Liver (tissue), 9 donors: ENCODE results near the gene CCM2L. TPM values are rescaled to one million over a fixed set of nuclear protein-coding genes. Genes with fewer than 3 reads are reported as not detected.

Experiments
- DNase-seq: peaks from one replicate; pipeline ENCODE4 v3.0.0-alpha.2; 2017; ENCODE audit warnings: low spot score
- H3K27ac ChIP-seq, 2 donors: one replicate each; pipeline ENCODE4 v1.7.0; 2013; ENCODE audit warnings: inconsistent platforms in 2 of 2, low read length in 2 of 2, control low read depth in 1 of 2, low read depth in 1 of 2, mild to moderate bottlenecking in 1 of 2
- H3K27me3 ChIP-seq, 4 donors: one replicate each; pipeline versions ENCODE4 v1.6.1 to v1.7.0; 2013; ENCODE audit warnings: low read length in 3 of 4, inconsistent platforms in 1 of 4, mild to moderate bottlenecking in 1 of 4, moderate library complexity in 1 of 4; ENCODE audit not compliant: control insufficient read depth in 4 of 4, insufficient read depth in 4 of 4
- H3K36me3 ChIP-seq, 4 donors: one replicate each; pipeline versions ENCODE4 v1.6.1 to v1.7.0; 2013; ENCODE audit warnings: low read length in 3 of 4, mild to moderate bottlenecking in 3 of 4, low read depth in 1 of 4, moderate library complexity in 1 of 4; ENCODE audit not compliant: control insufficient read depth in 4 of 4, insufficient read depth in 3 of 4
- H3K4me1 ChIP-seq, 4 donors: one replicate each; pipeline versions ENCODE4 v1.6.1 to v1.7.0; 2013; ENCODE audit warnings: low read length in 3 of 4, mild to moderate bottlenecking in 3 of 4, moderate library complexity in 1 of 4; ENCODE audit not compliant: control insufficient read depth in 4 of 4, insufficient read depth in 4 of 4
- H3K4me3 ChIP-seq, 3 donors: one replicate each; pipeline versions ENCODE4 v1.6.1 to v1.7.0; 2013; ENCODE audit warnings: low read length in 3 of 3, control low read depth in 1 of 3, low read depth in 1 of 3, mild to moderate bottlenecking in 1 of 3
- H3K9ac ChIP-seq, 2 donors: one replicate each; pipeline ENCODE4 v1.7.0; 2013; ENCODE audit warnings: low read length in 2 of 2, mild to moderate bottlenecking in 2 of 2, moderate library complexity in 2 of 2, control low read depth in 1 of 2, low read depth in 1 of 2
- H3K9me3 ChIP-seq, 4 donors: one replicate each; pipeline versions ENCODE4 v1.6.1 to v1.7.0; 2013; ENCODE audit warnings: low read length in 3 of 4; ENCODE audit not compliant: control insufficient read depth in 4 of 4
- EGR1 ChIP-seq, 2 donors: IDR thresholded peaks; 2 replicates each; pipeline ENCODE4 v1.6.1; 2016 to 2018; ENCODE audit warnings: antibody characterized with exemption in 2 of 2, low read depth in 2 of 2
- FOXA1 ChIP-seq: IDR thresholded peaks from 2 replicates; pipeline ENCODE4 v1.6.1; 2016; ENCODE audit warnings: antibody characterized with exemption
- FOXA2 ChIP-seq: IDR thresholded peaks from 2 replicates; pipeline ENCODE4 v1.6.1; 2016; ENCODE audit warnings: antibody characterized with exemption
- GABPA ChIP-seq, 2 donors: IDR thresholded peaks in 1 of 2; conservative IDR thresholded peaks in 1 of 2; 2 replicates each; pipeline ENCODE4 v1.6.1; 2016; ENCODE audit warnings: antibody characterized with exemption in 2 of 2, mild to moderate bottlenecking in 1 of 2, moderate library complexity in 1 of 2
- HNF4A ChIP-seq, 2 donors: conservative IDR thresholded peaks; 2 replicates each; pipeline ENCODE4 v1.6.1; 2016; ENCODE audit warnings: antibody characterized with exemption in 2 of 2, mild to moderate bottlenecking in 2 of 2
- JUND ChIP-seq, 2 donors: IDR thresholded peaks; 2 replicates each; pipeline ENCODE4 v1.6.1; 2016; ENCODE audit warnings: antibody characterized with exemption in 2 of 2
- RAD21 ChIP-seq, 2 donors: IDR thresholded peaks; 2 replicates each; pipeline ENCODE4 v1.6.1; 2016; ENCODE audit warnings: antibody characterized with exemption in 2 of 2, mild to moderate bottlenecking in 2 of 2
- RXRA ChIP-seq, 2 donors: IDR thresholded peaks; 2 replicates each; pipeline ENCODE4 v1.6.1; 2017 to 2018; ENCODE audit warnings: antibody characterized with exemption in 2 of 2, mild to moderate bottlenecking in 1 of 2
- SP1 ChIP-seq: IDR thresholded peaks from 2 replicates; pipeline ENCODE4 v1.6.1; 2018; ENCODE audit warnings: antibody characterized with exemption, mild to moderate bottlenecking
- YY1 ChIP-seq: IDR thresholded peaks from 2 replicates; pipeline ENCODE4 v1.6.1; 2016; ENCODE audit warnings: antibody characterized with exemption, mild to moderate bottlenecking
- WGBS: extraction: QIAGEN DNeasy Blood & Tissue Kit; methylation state at CpG from one replicate; pipeline ENCODE4 v1.1.7; 2013; 5-methylcytosine and 5-hydroxymethylcytosine counted together
- polyA plus RNA-seq, 2 donors: library from polyadenylated mRNA; stranded (reverse) in 1 of 2; unstranded in 1 of 2; fragments of 200-250 nt in 1 of 2; fragments of >200 nt in 1 of 2; fragmentation: Nextera tagmentation in 1 of 2; extraction: Ambion mirVana in 1 of 2; gene quantifications; one replicate each; pipeline versions ENCODE4 v1.2.1 to v1.2.3, GENCODE V29; 2013 to 2015
- total RNA-seq, 2 donors: library from RNA; depleted of rRNA; stranded (reverse); fragments of >200 nt; gene quantifications; one replicate each; pipeline ENCODE4 v1.2.3, GENCODE V29; 2014
- TF ChIP-seq, protein P1 (sequence below): IDR thresholded peaks from 2 replicates; pipeline ENCODE4 v1.6.1; 2016; ENCODE audit warnings: antibody characterized with exemption
- TF ChIP-seq, protein P2 (sequence below): fragments of 150-350 bp; IDR thresholded peaks from 2 replicates; pipeline ENCODE4 v1.5.1; 2017; ENCODE audit warnings: improper control_type of control experiment, low read depth, low read length; ENCODE audit not compliant: missing input control
- TF ChIP-seq, protein P3 (sequence below): IDR thresholded peaks from 2 replicates; pipeline ENCODE4 v1.6.1; 2016; ENCODE audit warnings: antibody characterized with exemption
- TF ChIP-seq, protein P4 (sequence below): IDR thresholded peaks from 2 replicates; pipeline ENCODE4 v1.6.1; 2016; ENCODE audit warnings: antibody characterized with exemption, mild to moderate bottlenecking
- TF ChIP-seq, protein P5 (sequence below): IDR thresholded peaks from 2 replicates; pipeline ENCODE4 v1.6.1; 2016; ENCODE audit warnings: antibody characterized with exemption
- donor health status: healthy.
- donor health status: healthy.
- donor health status: healthy.
- donor health status: healthy.
- donor health status: healthy.

Gene CCM2L
- total and polyA plus RNA-seq, 4 donors: 0.31 to 2.1 (median 1.2) TPM

DNA sequence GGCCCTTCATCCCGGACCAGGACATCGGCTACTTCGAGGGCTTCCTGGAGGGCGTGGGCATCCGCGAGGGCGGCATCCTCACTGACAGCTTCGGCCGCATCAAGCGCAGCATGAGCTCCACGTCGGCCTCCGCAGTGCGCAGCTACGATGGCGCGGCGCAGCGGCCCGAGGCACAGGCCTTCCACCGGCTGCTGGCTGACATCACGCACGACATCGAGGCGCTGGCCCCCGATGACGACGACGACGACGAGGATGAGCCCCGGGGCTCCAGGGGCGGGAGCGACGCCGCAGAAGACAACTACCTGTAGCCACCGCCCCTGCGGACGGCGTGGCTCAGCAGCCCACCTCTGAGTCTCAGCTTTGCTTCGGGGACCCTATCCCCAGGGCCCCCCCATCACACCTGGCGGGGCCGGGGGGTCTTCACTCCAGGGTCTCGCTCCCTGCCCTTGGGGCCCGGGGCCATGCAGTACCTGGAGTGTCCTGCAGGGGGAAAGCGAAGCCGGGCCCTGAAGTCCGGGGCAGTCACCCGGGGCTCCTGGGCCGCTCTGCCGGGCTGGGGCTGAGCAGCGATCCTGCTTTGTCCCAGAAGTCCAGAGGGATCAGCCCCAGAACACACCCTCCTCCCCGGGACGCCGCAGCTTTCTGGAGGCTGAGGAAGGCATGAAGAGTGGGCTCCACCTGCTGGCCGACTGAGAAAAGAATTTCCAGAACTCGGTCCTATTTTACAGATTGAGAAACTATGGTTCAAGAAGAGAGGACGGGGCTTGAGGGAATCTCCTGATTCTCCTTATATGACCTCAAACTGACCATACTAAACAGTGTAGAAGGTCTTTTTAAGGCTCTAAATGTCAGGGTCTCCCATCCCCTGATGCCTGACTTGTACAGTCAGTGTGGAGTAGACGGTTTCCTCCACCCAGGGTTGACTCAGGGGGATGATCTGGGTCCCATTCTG is 21.0 kb downstream of the CCM2L start:
- peak overlapping the region in 1 of 3 donors; percentile 19 for H3K4me3 ChIP-seq
- no peak overlapping the region for H3K27ac ChIP-seq
- no peaks in the 10 kb centered on the region for H3K36me3 ChIP-seq
- WGBS: 23% methylated on average over 59 of the region's 59 CpGs
- no peak for TF ChIP-seq JUND (IDR thresholded peaks at IDR 0.05)
- no peak for TF ChIP-seq FOXA2
- TF ChIP-seq, protein P1, sequence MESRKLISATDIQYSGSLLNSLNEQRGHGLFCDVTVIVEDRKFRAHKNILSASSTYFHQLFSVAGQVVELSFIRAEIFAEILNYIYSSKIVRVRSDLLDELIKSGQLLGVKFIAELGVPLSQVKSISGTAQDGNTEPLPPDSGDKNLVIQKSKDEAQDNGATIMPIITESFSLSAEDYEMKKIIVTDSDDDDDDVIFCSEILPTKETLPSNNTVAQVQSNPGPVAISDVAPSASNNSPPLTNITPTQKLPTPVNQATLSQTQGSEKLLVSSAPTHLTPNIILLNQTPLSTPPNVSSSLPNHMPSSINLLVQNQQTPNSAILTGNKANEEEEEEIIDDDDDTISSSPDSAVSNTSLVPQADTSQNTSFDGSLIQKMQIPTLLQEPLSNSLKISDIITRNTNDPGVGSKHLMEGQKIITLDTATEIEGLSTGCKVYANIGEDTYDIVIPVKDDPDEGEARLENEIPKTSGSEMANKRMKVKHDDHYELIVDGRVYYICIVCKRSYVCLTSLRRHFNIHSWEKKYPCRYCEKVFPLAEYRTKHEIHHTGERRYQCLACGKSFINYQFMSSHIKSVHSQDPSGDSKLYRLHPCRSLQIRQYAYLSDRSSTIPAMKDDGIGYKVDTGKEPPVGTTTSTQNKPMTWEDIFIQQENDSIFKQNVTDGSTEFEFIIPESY: no peak
- TF ChIP-seq, protein P2, sequence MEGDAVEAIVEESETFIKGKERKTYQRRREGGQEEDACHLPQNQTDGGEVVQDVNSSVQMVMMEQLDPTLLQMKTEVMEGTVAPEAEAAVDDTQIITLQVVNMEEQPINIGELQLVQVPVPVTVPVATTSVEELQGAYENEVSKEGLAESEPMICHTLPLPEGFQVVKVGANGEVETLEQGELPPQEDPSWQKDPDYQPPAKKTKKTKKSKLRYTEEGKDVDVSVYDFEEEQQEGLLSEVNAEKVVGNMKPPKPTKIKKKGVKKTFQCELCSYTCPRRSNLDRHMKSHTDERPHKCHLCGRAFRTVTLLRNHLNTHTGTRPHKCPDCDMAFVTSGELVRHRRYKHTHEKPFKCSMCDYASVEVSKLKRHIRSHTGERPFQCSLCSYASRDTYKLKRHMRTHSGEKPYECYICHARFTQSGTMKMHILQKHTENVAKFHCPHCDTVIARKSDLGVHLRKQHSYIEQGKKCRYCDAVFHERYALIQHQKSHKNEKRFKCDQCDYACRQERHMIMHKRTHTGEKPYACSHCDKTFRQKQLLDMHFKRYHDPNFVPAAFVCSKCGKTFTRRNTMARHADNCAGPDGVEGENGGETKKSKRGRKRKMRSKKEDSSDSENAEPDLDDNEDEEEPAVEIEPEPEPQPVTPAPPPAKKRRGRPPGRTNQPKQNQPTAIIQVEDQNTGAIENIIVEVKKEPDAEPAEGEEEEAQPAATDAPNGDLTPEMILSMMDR: peak; percentile 67
- TF ChIP-seq SP1: no peak
- TF ChIP-seq HNF4A (conservative IDR thresholded peaks at IDR 0.05): peak; percentile 36 to 69
- peak; percentile 25 for TF ChIP-seq YY1
- no peak for TF ChIP-seq EGR1 (IDR thresholded peaks at IDR 0.05; ENCODE audit: low read depth in 2 of 2)
- TF ChIP-seq, protein P3, sequence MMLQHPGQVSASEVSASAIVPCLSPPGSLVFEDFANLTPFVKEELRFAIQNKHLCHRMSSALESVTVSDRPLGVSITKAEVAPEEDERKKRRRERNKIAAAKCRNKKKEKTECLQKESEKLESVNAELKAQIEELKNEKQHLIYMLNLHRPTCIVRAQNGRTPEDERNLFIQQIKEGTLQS: no peak
- TF ChIP-seq, protein P4, sequence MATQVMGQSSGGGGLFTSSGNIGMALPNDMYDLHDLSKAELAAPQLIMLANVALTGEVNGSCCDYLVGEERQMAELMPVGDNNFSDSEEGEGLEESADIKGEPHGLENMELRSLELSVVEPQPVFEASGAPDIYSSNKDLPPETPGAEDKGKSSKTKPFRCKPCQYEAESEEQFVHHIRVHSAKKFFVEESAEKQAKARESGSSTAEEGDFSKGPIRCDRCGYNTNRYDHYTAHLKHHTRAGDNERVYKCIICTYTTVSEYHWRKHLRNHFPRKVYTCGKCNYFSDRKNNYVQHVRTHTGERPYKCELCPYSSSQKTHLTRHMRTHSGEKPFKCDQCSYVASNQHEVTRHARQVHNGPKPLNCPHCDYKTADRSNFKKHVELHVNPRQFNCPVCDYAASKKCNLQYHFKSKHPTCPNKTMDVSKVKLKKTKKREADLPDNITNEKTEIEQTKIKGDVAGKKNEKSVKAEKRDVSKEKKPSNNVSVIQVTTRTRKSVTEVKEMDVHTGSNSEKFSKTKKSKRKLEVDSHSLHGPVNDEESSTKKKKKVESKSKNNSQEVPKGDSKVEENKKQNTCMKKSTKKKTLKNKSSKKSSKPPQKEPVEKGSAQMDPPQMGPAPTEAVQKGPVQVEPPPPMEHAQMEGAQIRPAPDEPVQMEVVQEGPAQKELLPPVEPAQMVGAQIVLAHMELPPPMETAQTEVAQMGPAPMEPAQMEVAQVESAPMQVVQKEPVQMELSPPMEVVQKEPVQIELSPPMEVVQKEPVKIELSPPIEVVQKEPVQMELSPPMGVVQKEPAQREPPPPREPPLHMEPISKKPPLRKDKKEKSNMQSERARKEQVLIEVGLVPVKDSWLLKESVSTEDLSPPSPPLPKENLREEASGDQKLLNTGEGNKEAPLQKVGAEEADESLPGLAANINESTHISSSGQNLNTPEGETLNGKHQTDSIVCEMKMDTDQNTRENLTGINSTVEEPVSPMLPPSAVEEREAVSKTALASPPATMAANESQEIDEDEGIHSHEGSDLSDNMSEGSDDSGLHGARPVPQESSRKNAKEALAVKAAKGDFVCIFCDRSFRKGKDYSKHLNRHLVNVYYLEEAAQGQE: no peak
- peak in 1 of 2 donors; percentile 57 for TF ChIP-seq RXRA (IDR thresholded peaks at IDR 0.05)
- peak; percentile 89 to 95 for TF ChIP-seq RAD21 (IDR thresholded peaks at IDR 0.05)
- TF ChIP-seq FOXA1: no peak
- TF ChIP-seq, protein P5, sequence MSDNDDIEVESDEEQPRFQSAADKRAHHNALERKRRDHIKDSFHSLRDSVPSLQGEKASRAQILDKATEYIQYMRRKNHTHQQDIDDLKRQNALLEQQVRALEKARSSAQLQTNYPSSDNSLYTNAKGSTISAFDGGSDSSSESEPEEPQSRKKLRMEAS: no peak
- no peak for TF ChIP-seq GABPA (IDR thresholded peaks at IDR 0.05 in 1 of 2, conservative IDR thresholded peaks at IDR 0.05 in 1 of 2)
- H3K9me3 ChIP-seq: no peaks in the 10 kb centered on the region
- H3K9ac ChIP-seq: no peak overlapping the region
- peaks cover 3 to 13% (median 7%) of the 10 kb centered on the region in 4 donors for H3K4me1 ChIP-seq
- peak; percentile 63 for DNase-seq
- H3K27me3 ChIP-seq: peaks cover 0 to 3% (median 0%) of the 10 kb centered on the region in 4 donors
